IMR-90 (cell line): Measurements from ENCODE around the gene DOK6. TPM values are rescaled to one million over a fixed set of nuclear protein-coding genes. Genes with fewer than 3 reads are reported as not detected.

Experiments
- ATAC-seq: fragments of 200-7000 bp; cut with Tn5 transposase; 2 replicates; pipeline ENCODE4 v1.9.1; 2020; ENCODE audit warnings: low read depth, mild to moderate bottlenecking, moderate library complexity
- BruUV-seq: library from RNA; stranded (reverse); fragments of 400-500 nt; replicated peaks from 2 replicates; lab custom pipeline; 2021; lab: Mats Ljungman, UMichigan
- CTCF ChIA-PET: fragments of 300-600 bp; formaldehyde crosslinking; extraction: SDS; loops from one replicate; lab custom pipeline; 2021; ENCODE audit warnings: antibody characterized with exemption; lab: Yijun Ruan, JAX
- POLR2A ChIA-PET: fragments of 300-600 bp; sonication (Branson Sonifier 250); formaldehyde crosslinking; loops from one replicate; lab custom pipeline; 2022; ENCODE audit warnings: antibody characterized with exemption; ENCODE audit not compliant: unreplicated experiment; lab: Charles Lee
- DNase-seq: peaks from one replicate; pipeline ENCODE4 v3.0.0; 2013
- H2AFZ ChIP-seq: replicated peaks from 2 replicates; pipeline ENCODE3; 2013; ENCODE audit warnings: low read length, mild to moderate bottlenecking; ENCODE audit not compliant: poor library complexity
- H2AK5ac ChIP-seq: 2 replicates; pipeline ENCODE4 v1.6.1; 2013; ENCODE audit warnings: low read depth, low read length, inconsistent platforms
- H2AK9ac ChIP-seq: replicated peaks from 2 replicates; pipeline ENCODE3; 2013; ENCODE audit warnings: mild to moderate bottlenecking, low read depth, low read length, moderate library complexity; ENCODE audit not compliant: poor library complexity
- H2BK120ac ChIP-seq: 2 replicates; pipeline ENCODE4 v1.6.1; 2013; ENCODE audit warnings: low read depth, low read length, inconsistent platforms
- H2BK15ac ChIP-seq: 3 replicates; pipeline ENCODE4 v1.6.1; 2013; ENCODE audit warnings: low read depth, low read length, inconsistent platforms
- H2BK20ac ChIP-seq: 2 replicates; pipeline ENCODE4 v1.6.1; 2013; ENCODE audit warnings: low read depth, mild to moderate bottlenecking, inconsistent platforms, low read length, moderate library complexity
- H2BK5ac ChIP-seq: 2 replicates; pipeline ENCODE4 v1.6.1; 2013; ENCODE audit warnings: mild to moderate bottlenecking, low read depth, low read length, inconsistent platforms; ENCODE audit not compliant: poor library complexity, severe bottlenecking
- H3K14ac ChIP-seq: replicated peaks from 2 replicates; pipeline ENCODE4 v1.6.1; 2013; ENCODE audit warnings: low read depth, low read length, inconsistent platforms
- H3K18ac ChIP-seq: 2 replicates; pipeline ENCODE4 v1.6.1; 2013; ENCODE audit warnings: low read depth, low read length, control low read depth
- H3K23ac ChIP-seq: 2 replicates; pipeline ENCODE4 v1.6.1; 2013; ENCODE audit warnings: low read depth, low read length, inconsistent platforms
- H3K27ac ChIP-seq: 2 replicates; pipeline ENCODE4 v1.5.1; 2013; ENCODE audit warnings: mild to moderate bottlenecking, control low read depth, low read length; ENCODE audit not compliant: insufficient read depth
- H3K27me3 ChIP-seq: 2 replicates; pipeline ENCODE4 v1.6.1; 2013; ENCODE audit warnings: low read length; ENCODE audit not compliant: control insufficient read depth, insufficient read depth
- H3K36me3 ChIP-seq: 2 replicates; pipeline ENCODE4 v1.6.1; 2013; ENCODE audit warnings: low read length, mixed read lengths; ENCODE audit not compliant: control insufficient read depth, insufficient read depth
- H3K4ac ChIP-seq: 2 replicates; pipeline ENCODE4 v1.6.1; 2013; ENCODE audit warnings: low read depth, low read length, inconsistent platforms
- H3K4me1 ChIP-seq: 2 replicates; pipeline ENCODE4 v1.6.1; 2013; ENCODE audit warnings: low read length, mixed read lengths; ENCODE audit not compliant: control insufficient read depth, insufficient read depth
- H3K4me2 ChIP-seq: 2 replicates; pipeline ENCODE4 v1.6.1; 2013; ENCODE audit warnings: low read depth, mild to moderate bottlenecking, control low read depth, low read length, moderate library complexity
- H3K4me3 ChIP-seq: 2 replicates; pipeline ENCODE4 v1.5.1; 2013; ENCODE audit warnings: low read depth, mild to moderate bottlenecking, control low read depth, low read length, moderate library complexity; ENCODE audit not compliant: insufficient read depth
- H3K56ac ChIP-seq: 2 replicates; pipeline ENCODE4 v1.6.1; 2013; ENCODE audit warnings: low read length, inconsistent platforms; ENCODE audit not compliant: insufficient read depth; ENCODE audit errors: extremely low read depth
- H3K79me1 ChIP-seq, 2 experiments: 2 replicates each; pipeline ENCODE4 v1.6.1; 2013; ENCODE audit warnings: low read length in 2 of 2, inconsistent platforms in 1 of 2, low read depth in 1 of 2
- H3K9ac ChIP-seq: 2 replicates; pipeline ENCODE4 v1.6.1; 2013; ENCODE audit warnings: low read depth, low read length, control low read depth
- H3K9me1 ChIP-seq: 2 replicates; pipeline ENCODE4 v1.6.1; 2013; ENCODE audit warnings: low read length, inconsistent platforms; ENCODE audit not compliant: insufficient read depth
- H3K9me3 ChIP-seq: 2 replicates; pipeline ENCODE4 v1.6.1; 2013; ENCODE audit warnings: low read length; ENCODE audit not compliant: control insufficient read depth, insufficient read depth
- H4K20me1 ChIP-seq: 2 replicates; pipeline ENCODE4 v1.6.1; 2013; ENCODE audit warnings: low read length, inconsistent platforms; ENCODE audit not compliant: insufficient read depth
- H4K5ac ChIP-seq: 2 replicates; pipeline ENCODE4 v1.6.1; 2013; ENCODE audit warnings: mild to moderate bottlenecking, low read depth, low read length, control low read depth
- H4K8ac ChIP-seq, 2 experiments: 2 replicates each; pipeline ENCODE4 v1.6.1; 2013; ENCODE audit warnings: low read depth in 2 of 2, low read length in 2 of 2, control low read depth in 1 of 2, inconsistent platforms in 1 of 2
- H4K91ac ChIP-seq: 2 replicates; pipeline ENCODE4 v1.6.1; 2013; ENCODE audit warnings: low read depth, low read length, inconsistent platforms; ENCODE audit not compliant: insufficient read depth
- BHLHE40 ChIP-seq: fragments of 150-350 bp; IDR thresholded peaks from 2 replicates; pipeline ENCODE4 v1.6.1; 2016; ENCODE audit warnings: mild to moderate bottlenecking, low read depth, low read length
- CEBPB ChIP-seq: IDR thresholded peaks from 2 replicates; pipeline ENCODE4 v1.6.1; 2012; ENCODE audit warnings: low read depth, low read length, improper control_type of control experiment
- FOS ChIP-seq: fragments of 150-350 bp; IDR thresholded peaks from 2 replicates; pipeline ENCODE4 v1.6.1; 2016; ENCODE audit warnings: low read depth, low read length
- MAFK ChIP-seq: IDR thresholded peaks from 2 replicates; pipeline ENCODE4 v1.6.1; 2012; ENCODE audit warnings: low read depth, low read length, improper control_type of control experiment
- MAZ ChIP-seq: IDR thresholded peaks from 2 replicates; pipeline ENCODE4 v1.6.1; 2012; ENCODE audit warnings: low read depth, mild to moderate bottlenecking, low read length, improper control_type of control experiment, moderate library complexity, borderline replicate concordance
- MXI1 ChIP-seq: IDR thresholded peaks from 2 replicates; pipeline ENCODE4 v1.6.1; 2012; ENCODE audit warnings: low read depth, mild to moderate bottlenecking, low read length, moderate library complexity, borderline replicate concordance
- NFE2L2 ChIP-seq: fragments of 150-350 bp; IDR thresholded peaks from 2 replicates; pipeline ENCODE4 v1.6.1; 2016; ENCODE audit warnings: low read depth, mild to moderate bottlenecking, low read length
- RAD21 ChIP-seq: IDR thresholded peaks from 2 replicates; pipeline ENCODE4 v1.6.1; 2012; ENCODE audit warnings: low read length, improper control_type of control experiment
- RCOR1 ChIP-seq: IDR thresholded peaks from 2 replicates; pipeline ENCODE4 v1.6.1; 2012; ENCODE audit warnings: mild to moderate bottlenecking, low read length, improper control_type of control experiment; ENCODE audit not compliant: insufficient replicate concordance
- RFX5 ChIP-seq: IDR thresholded peaks from 2 replicates; pipeline ENCODE4 v1.8.0; 2012; ENCODE audit warnings: low read depth, mild to moderate bottlenecking, low read length, moderate library complexity
- SMC3 ChIP-seq: fragments of 150-350 bp; IDR thresholded peaks from 2 replicates; pipeline ENCODE4 v1.6.1; 2016; ENCODE audit warnings: low read depth, mild to moderate bottlenecking, antibody characterized with exemption, low read length, moderate library complexity
- WGBS, 2 experiments: methylation state at CpG; one replicate each; pipeline versions ENCODE4 v1.1.5 to v1.1.7; 2013; ENCODE audit warnings: missing lambda C conversion rate in 2 of 2; ENCODE audit not compliant: insufficient read length in 1 of 2; ENCODE audit errors: extremely low coverage in 2 of 2; 5-methylcytosine and 5-hydroxymethylcytosine counted together
- dilution Hi-C: fragments of 300-500 bp; cut with HindIII; formaldehyde crosslinking; loops from one replicate; pipeline ENCODE4 v1.14.3; 2018; ENCODE audit warnings: low sequenced_read_pairs; ENCODE audit not compliant: unreplicated experiment
- in situ Hi-C: fragments of 300-500 bp; cut with MboI; formaldehyde crosslinking; loops from 3 replicates; pipeline ENCODE4 v1.14.3; 2019; ENCODE audit warnings: low sequenced_read_pairs, inconsistent platforms, mixed read lengths
- intact Hi-C: fragments of 100-400 bp; cut with micrococcal nuclease; formaldehyde crosslinking; loops from 2 replicates; pipeline ENCODE4 v1.10.0; 2022
- polyA plus RNA-seq, 3 experiments: library from polyadenylated mRNA; depleted of rRNA; stranded (reverse); fragments of >200 nt; gene quantifications; 2 replicates each; pipeline ENCODE4 v1.2.3, GENCODE V29; 2012; ENCODE audit warnings: low replicate concordance in 1 of 3
- total RNA-seq: library from RNA; depleted of rRNA; stranded (reverse); fragments of >200 nt; gene quantifications from 2 replicates; pipeline ENCODE4 v1.2.3, GENCODE V29; 2012

The DOK6 gene
- total and polyA plus RNA-seq, 2 of the 4 experiments (the other 2 are of a cell fraction): 1.9 to 2.7 TPM

- DNase-seq (no peak), ATAC-seq (no peak)
- Histone ChIP-seq H3K9ac (no peak overlapping the region), H2BK5ac (no peak overlapping the region), H2BK15ac (no peak overlapping the region), H3K27ac (no peak overlapping the region), H3K4me1 (no peaks in the 10 kb centered on the region), H3K4me2 (no peak overlapping the region), H3K4ac (no peak overlapping the region), H3K79me1 (no peaks in the 10 kb centered on the region), H2BK120ac (no peak overlapping the region), H4K5ac (no peak overlapping the region), H3K4me3 (no peak overlapping the region), H2AK9ac (no peak overlapping the region), H3K36me3 (no peaks in the 10 kb centered on the region), H4K8ac (no peak overlapping the region), H4K91ac (no peak overlapping the region), H2AFZ (no peak overlapping the region), H3K14ac (no peak overlapping the region), H3K9me3 (no peaks in the 10 kb centered on the region), H2AK5ac (no peak overlapping the region), H3K56ac (no peak overlapping the region), H3K27me3 (no peaks in the 10 kb centered on the region), H3K23ac (no peak overlapping the region), H3K18ac (no peak overlapping the region), H4K20me1 (no peaks in the 10 kb centered on the region), H2BK20ac (no peak overlapping the region), H3K9me1 (no peaks in the 10 kb centered on the region)
- intact Hi-C loops (no loop called here), in situ Hi-C loops (no loop called here), dilution Hi-C loops (no loop called here)
- ChIA-PET POLR2A (no interaction called here), CTCF (no interaction called here)
- no peak for TF ChIP-seq RCOR1
- no peak for TF ChIP-seq MAZ
- TF ChIP-seq MXI1: no peak
- TF ChIP-seq RAD21: no peak
- TF ChIP-seq CEBPB: no peak
- no peak for TF ChIP-seq SMC3
- TF ChIP-seq BHLHE40: no peak
- no peak for TF ChIP-seq MAFK
- no peak for TF ChIP-seq RFX5
- TF ChIP-seq FOS: no peak
- TF ChIP-seq NFE2L2: no peak
- WGBS, 2 experiments: 90% methylated on average over 2 of the region's 6 CpGs; no CpG with 5 or more reads in 1 of the 2 experiments
- no TSS peak for BruUV-seq
Measured at GRCh38 chr18:69584429-69584828, 183.7 kb downstream of the DOK6 start.
